ENCODE data around the gene CXCL3.
A peak's percentile ranks its signal among the peaks of the same experiment; 100 is the strongest.

CXCL3 gene

DNA sequence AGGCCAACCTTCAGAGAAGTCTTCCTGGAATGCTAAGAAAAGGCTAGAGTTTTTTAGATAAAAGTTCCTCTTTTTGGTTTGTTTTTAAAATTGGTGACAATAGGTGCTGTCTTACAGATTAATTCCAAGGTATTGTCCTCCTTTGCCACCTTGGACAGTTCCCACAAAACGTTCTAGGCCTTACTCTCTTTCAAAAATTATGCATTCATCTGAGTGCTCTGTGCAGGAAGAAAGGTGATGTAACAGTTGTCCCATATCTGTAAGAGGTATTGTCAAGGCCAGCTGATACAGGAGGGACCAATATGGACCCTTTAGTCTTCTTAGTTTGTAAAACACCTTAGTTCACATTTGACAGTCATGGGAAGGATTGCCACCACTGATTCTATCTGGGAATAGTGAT, 24.2 kb downstream of the CXCL3 start:
- DNase-seq (ENCODE audit: low spot score) = no peak

DNA sequence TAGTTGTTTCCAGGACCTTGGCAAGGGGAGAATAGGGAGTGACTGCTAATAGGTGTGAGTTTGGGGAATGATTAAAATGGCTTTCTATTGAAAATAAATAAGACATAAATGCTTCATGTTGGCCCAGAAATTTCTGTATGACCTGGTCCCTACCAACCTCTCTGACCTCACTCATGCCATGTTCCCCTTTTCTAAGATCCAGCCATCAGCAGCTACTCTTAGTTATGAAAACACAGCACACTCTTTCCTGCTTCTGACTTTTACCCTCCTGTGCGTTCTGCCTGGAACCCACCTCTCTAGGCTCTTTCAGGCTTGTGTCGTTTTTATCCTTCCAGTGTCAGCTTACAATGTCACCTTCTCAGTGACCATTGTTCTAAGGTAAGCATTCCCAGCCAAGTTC, 25.2 kb downstream of the CXCL3 start:
- no peak for DNase-seq (ENCODE audit: low spot score)

DNA sequence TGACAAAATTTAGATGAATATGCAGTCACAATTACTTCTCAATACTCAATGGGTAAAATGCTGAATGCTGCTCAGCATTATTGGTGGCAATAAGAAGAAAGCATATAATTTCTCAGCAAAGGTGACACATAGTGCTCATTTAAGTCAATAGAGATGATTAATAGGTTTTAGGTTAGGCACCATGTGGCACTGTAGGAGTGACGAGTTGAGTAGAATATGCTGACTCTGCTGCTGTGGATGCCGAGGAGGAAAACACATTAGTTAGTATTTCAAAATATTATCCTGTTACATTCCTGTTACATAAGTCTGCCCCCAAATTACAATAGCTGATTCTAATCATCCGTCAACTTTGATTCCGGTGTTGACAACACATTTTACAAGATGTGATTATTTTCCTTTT, 26.4 kb downstream of the CXCL3 start:
- no peak for DNase-seq (ENCODE audit: low spot score)

DNA sequence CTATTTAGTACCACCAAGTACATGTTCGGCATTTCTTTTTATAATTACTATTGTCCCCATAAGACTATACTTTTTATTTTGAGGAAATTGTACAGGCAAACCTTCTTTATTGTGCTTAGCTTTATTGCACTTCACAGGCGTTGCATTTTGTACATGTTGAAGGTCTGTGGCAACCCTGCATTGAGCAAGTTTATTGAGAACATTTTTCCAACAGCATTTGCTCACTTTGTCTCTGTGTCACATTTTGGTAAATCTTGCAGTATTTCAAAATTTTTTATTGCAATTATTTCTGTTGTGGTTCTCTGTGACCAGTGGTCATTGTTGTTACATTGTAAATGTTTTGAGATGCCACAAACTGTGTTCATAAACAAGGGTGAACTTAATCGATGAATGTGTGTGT, 29.2 kb downstream of the CXCL3 start:
- DNase-seq (ENCODE audit: low spot score) = no peak

DNA sequence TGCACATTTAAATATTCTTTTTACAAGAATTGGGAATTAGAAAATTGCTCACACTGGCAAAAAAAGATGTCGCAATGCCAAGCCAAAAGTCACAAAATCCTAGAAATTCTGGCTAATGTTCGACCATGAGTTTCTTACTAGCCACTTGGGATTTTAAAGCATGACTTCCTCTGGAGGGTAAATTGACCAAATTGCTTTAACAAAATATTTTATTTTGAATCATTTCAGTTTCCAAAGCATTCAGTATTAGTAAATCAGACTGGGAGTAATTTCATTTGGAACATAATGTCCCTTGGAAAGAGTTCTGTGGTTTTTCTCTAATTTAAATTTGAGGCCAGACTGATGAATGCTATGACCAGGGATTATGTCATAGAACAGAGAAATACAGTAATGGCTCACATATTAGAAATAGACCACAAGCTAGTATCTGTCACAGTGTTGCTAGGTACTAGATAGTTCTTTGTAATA, 32.4 kb downstream of the CXCL3 start:
- no peak for DNase-seq (ENCODE audit: low spot score)

DNA sequence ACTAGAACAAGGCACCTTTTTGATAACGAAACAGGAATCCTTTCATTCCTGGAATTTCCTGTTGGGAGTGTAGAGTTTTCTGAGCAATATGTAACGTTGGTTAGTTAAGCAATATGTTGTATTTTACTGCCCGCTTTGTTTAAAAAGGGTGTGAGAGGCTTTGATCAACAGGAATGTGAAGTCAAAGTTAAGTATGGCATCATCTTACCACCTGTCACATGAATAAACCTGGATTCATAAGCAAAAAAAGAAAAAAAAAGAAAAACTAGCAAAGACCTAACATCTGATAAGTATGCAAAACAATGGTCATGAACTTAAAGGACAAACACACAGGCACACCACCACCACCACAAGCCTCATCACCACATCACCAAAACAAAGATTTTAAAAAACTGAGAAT, 33.0 kb downstream of the CXCL3 start:
- no peak for DNase-seq (ENCODE audit: low spot score)

DNA sequence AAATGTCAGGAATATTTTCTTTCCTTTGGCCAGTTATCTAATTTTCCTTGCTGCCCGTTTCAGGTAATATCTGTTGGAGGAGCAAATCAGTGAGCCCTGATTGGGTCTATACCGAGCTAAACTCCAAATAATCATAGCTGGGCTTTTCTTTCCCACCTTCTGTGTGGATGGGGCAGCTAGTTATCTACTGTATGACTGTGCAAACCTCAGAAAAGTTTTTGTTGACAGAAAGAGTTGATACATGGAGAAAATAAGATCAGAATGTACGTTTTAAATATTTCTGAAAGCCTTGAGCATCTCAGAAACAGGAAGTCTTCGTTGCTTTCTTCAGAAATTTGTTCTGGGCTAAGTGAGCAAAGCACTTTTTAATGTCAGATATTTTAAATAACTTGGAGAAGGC, 33.8 kb downstream of the CXCL3 start:
- DNase-seq (ENCODE audit: low spot score) = no peak

DNA sequence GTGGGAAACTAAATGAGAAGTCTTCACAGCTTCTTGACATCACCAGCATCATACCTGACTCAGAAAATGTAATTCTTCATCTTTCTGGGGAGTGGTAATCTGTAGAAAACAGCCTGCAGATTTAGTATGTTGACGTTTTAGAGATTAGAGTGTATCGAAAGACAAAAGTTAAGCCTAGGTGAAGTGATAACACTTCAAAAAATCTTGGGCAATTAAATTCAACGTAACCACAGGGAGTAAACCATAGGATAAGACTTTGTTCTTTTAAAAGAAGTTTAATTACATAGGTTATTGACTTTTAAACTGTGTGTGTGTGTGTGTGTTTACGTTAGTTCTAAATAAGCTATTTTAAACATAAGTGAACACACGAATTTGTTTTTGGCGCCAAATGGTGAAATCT, 38.2 kb downstream of the CXCL3 start:
- no peak for DNase-seq (ENCODE audit: low spot score)

DNA sequence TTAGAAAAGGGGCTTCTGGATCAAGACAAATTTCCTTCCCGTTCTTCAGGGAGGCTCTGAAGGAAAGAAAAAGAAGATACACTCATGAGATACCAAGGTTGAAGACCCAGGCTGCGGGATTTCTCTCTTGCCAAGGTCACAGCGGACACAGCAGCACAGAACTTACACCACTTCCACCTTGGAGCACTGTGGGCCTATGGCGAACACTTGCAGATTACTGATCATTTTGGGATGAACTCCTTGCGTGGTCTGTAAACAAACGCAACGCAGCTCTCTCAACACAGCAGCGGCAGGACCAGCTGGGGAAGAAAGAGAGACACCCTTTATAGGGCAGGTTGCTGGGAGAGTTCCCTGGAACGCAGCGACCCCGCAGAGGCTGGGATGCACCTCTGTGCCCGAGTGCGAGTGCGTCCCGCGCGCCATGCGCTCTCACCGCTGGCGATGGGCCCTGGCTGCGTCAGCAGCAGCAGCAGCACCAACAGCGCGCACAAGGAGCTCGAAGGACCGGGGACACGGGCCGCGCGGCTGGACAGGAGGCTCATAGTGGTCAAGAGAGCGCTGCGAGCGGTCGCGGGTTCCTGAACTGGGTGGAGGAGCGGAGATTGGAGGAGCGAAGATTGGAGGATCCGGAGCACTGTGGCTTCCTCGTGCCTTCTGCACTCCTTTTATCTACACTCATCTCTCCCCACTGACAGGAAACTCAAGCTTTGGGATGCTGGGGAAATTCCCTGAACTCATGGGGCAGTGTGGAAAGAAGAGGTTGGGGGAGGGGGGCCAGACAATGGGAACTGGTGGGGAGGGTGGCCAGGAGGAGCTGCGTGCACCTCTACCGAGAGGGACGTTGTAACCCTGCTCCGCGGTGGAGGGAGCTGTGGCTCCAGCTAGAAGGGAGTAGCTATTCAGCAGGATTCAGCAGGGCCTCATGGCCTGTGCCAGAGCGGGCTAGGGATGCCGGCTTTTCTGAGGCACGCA, 40.2 kb downstream of the CXCL3 start, which contains the start of gene CXCL5:
Gene CXCL5, minus strand, starts transcription at position 638 of the 972 bp plus-strand sequence. Its CDS starts 96 bp downstream, at position 542.
- DNase-seq (ENCODE audit: low spot score) = peak; percentile 73

DNA sequence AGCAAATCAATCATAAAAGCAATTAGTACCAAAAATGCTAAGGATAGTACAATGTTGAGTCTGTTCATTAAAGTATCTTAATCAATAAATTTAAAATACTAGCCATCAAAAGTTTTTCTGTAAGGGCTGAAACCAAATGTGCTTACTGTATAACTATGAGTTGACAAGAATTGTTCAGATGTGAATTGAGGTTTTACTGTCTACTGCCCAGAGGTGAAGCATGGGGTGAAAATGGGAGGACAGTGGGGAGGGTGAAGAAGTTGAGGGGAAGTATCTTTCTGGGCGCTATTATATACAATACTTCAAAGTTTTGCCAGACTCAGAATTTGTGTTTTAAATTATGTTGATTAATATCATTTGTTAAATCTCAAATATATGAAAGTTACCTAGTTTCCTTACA, 46.4 kb downstream of the CXCL3 start:
- DNase-seq (ENCODE audit: low spot score) = no peak

DNA sequence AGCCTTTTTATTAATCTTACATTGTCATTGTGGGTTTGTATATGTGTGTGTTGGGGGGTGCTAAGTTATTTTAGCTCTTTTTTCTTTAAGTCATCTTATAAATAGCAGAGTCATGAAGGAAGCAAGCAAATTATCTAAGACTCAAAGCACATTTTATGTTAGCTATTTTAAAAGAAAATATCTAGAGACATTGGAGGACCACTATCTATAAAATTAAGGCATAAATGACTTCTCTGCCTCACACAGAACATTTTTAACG, 46.8 kb downstream of the CXCL3 start:
- DNase-seq (ENCODE audit: low spot score) = no peak

DNA sequence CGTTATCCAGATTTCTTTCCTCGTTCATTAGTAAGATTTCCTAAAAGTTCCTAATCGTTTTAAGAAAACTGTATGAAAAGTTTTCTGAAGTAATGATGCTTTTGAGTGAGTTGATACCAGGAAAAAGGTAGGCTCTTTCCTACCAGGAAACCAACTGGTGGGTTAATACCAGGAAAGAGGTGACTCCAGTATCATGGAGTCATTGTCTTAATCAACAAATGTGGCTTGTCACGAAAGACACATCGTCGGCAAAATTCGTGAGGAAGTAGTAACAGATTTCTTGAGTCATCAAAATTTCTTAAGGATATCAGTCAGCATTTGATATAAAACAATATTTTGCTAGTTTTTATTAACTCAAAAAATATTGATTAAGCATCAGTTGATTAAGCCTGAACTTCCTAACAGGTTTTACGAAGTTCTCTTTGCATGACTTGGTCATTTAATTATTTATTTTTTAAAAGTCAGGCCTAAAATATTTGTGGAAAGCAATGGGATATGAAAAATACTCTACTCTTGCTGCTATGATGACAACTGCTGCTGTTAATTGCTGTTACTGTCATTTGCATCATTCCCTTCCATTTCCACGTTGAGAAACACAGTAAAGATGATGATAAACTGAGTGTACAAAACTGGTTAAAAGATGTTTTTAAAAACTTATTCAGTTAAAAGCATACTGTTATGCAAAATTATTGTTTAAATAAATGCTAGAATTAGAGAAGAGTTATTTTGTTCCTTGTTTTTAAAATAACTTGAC, 47.3 kb downstream of the CXCL3 start:
- no peak for DNase-seq (ENCODE audit: low spot score)

DNA sequence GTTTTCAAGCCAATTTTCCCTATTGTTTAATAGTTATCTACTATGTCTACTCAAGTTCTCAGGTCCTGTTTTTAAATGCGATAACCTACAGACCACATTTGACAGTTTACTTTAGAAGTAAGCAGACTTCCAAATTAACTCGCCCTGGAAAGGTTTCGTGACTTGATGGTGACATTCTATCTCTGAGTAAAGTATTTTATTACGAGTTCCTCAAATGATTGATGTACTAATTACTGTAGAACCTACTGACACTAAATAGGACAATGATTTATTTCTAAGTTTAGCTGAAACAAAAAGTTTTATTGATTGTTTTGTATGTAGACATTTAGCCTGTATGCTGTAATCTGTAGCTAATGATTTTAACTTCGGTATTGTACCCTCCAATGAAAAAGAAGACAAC, 48.6 kb downstream of the CXCL3 start:
- DNase-seq (ENCODE audit: low spot score) = no peak

DNA sequence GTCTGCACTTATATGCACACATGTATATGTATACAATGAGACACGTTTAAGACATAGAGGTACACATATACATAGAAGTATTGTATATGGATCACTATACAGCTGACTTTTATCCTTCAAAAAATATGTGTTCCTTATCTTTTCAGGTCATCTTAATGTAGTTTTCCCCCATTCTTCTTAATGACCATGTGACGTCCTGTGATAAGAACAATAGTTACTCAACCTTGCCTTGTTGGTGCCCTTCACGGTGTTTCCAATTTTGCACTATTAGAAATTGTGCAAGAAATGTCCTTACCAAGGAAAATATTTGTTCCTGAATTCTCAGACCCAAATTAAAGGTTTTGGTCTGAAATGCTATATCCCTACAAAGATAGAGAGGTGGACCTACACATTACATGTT, 49.5 kb downstream of the CXCL3 start:
- no peak for DNase-seq (ENCODE audit: low spot score)

DNA sequence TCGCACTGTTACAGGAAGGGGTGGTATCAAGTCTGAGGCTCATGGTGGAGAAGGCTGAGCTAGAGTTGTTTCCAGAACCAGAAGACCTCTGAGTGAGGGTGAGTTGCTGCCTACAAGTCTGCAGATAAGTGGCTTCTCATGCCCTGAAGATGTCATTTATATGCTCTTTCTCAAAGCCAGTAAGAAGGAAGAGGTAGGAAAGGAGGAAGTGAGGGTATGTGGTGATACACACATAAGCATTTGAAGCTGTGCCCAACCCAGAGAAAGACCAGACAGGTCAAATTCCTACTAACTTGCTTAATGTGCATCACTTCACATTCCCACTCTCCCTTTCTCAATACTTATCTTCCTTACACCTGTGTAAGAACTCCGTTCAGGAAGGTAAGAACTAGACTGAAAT, 50.4 kb downstream of the CXCL3 start, which contains the start of gene PPBP:
Gene PPBP, minus strand, starts transcription at position 130 of the 400 bp plus-strand sequence. Its CDS starts 87 bp downstream, at position 43.
- no peak for DNase-seq (ENCODE audit: low spot score)

All from ecto neural progenitor cell (in vitro differentiated cells).